Stimulated activated CD4-positive, alpha-beta T cell treated with anti-CD3 and anti-CD28 coated beads, TNF-alpha, amount 100 ng/mL, for 4 hours (primary cell): ENCODE results near the gene PRKAG3.
"Not testable (repeated sequence)": the region's sequence is repeated elsewhere in the genome, so short reads cannot be mapped to it uniquely, and the experiment has no call there.

Source experiments
- DNase-seq, 3 experiments: peaks; one replicate each; pipeline ENCODE4 v3.0.0-alpha.2; 2020; ENCODE audit warnings: low read depth in 3 of 3

The PRKAG3 gene

DNA sequence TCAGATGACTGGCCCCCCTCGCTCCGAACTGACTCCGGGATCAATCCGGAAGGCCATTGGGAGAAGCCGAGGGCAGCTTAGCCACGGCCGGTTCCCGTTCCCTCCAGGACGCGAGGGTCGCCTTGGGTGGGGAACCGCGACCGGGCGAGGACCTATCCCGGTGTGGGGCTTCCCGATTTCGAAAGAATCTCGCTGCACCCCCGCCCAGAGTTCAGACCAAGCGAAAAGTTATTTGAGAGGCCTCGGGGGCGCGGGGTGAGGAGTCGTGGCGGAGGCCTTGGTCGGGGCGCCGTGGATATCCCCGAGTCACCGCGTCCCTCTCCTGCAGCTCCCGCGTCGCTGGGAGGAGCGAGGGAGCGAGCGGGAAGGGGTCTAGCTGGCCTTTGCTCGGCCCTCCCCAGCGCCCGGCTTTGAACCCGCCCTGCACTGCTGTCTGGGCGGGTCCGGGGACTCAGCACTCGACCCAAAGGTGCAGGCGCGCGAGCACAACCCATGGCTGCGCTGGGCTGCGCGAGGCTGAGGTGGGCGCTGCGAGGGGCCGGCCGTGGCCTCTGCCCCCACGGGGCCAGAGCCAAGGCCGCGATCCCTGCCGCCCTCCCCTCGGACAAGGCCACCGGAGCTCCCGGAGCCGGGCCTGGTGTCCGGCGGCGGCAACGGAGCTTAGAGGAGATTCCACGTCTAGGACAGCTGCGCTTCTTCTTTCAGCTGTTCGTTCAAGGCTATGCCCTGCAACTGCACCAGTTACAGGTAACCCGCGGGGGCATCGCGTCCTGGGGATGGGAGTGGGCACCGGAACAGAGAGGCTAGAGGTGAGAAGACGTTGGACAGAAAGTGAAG is 49.7 kb downstream of the PRKAG3 start, which contains the start of gene CYP27A1:
Gene CYP27A1, plus strand, starts transcription at position 457 of the 837 bp plus-strand sequence. Its CDS starts 36 bp downstream, at position 493.
- no peak for DNase-seq

DNA sequence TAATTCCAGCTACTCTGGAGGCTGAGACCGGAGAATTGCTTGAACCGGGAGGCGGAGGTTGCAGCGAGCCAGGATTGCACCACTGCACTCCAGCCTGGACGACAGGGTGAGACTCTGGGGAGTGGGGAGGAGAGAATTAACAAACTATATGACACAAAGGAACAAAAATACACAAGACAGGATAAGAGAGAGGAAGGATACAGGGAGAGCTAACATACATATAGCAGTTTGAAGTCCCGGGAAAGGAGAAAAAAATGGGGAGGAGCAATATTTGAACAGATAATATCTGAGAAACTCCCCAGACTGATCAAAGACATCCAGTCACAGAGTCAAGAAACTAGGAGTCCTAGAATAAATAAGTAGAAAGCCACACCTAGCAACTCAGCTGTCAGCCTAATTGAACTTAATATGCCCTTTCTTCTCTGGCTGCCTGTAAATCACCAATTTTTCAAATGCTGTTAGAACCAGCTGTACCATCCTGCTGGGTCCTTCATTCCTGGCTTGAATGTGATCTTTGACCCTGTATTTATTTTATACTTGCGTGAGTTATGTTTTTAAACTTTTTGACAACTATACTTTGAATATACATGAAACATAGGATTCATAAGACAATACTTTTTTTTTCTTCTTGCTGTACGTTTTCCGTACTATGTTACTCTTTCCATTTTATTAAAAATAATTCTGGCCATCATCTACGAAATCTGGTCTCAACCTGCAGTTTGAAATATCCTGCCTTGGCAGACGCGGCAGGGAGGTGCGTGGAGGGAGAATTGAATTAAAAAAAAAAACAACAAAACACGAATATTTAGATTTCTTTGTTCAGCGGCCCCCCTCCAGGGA is 50.5 kb downstream of the PRKAG3 start:
- DNase-seq, result no peak

- no peak for DNase-seq
These were observed 51.6 kb downstream of the PRKAG3 start for GRCh38 chr2:218780046-218780445.

- no peak for DNase-seq
These were observed 54.2 kb downstream of the PRKAG3 start for GRCh38 chr2:218777276-218777990.

GRCh38 chr2:218776488-218776887 is 55.1 kb downstream of the PRKAG3 start:
- no peak for DNase-seq

- no peak for DNase-seq
These were observed 57.7 kb downstream of the PRKAG3 start for GRCh38 chr2:218773881-218774280.

DNA sequence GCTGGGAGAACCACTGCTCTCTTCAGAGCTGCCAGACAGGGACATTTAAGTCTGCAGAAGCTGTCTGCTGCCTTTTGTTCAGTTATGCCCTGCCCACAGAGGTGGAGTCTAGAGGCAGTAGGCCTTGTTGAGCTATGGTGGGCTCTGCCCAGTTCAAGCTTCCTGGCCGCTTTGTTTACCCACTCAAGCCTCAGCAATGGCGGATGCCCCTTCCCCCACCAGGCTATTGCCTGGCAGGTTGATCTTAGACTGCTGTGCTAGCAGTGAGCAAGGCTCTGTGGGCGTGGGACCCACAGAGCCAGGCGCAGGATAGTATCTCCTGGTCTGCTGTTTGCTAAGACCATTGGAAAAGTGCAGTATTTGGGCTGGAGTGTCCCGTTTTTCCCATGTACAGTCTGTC is 58.8 kb downstream of the PRKAG3 start:
- not testable (repeated sequence) for DNase-seq
